DMS 273 (cell line): ENCODE results near the gene ADGRG2.
"Not testable (repeated sequence)": the region's sequence is repeated elsewhere in the genome, so short reads cannot be mapped to it uniquely, and the experiment has no call there.

ENCODE experiments used
- DNase-seq: peaks from one replicate; lab custom pipeline; 2025; ENCODE audit not compliant: unreplicated experiment; lab: John Stamatoyannopoulos, UW

ADGRG2 gene

DNA sequence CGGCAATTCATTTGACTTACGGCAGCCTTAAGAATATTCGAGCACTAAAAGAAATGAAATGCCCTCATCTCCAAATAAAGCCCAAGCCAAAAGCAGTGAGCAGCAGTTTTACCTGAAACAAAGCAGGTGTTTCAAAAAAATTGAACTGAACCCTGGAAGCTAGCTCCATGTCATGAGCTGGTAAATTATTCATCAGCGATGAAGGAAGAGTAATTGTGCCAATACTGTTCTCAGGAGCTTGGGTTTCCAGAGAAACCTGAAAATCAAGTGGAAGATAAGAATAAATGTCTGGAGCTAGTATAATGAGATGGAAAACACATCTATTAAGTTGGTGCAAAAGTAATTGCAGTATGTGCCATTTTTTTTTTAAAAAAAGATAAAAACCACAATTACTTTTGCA, 114.4 kb downstream of the ADGRG2 start:
- DNase-seq: no peak

DNA sequence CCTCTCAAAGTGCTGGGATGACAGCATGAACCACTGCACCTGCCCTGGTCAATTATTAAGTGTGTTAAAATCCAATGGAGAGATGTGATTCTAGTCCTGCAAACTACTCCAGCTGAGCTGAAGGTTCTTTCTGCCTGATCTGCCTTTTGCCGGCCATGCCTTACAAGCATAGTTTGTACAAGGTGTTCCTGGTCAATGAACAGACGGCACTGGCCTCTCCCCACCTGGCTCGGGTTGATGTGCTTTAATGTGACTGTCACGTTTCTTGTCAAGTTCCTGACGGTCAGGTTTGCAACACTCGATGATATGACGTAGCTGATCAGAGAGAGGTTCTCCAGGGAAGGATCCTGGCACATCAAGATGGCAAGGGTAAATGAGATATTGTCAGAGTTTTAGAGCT, 115.3 kb downstream of the ADGRG2 start:
- no peak for DNase-seq

DNA sequence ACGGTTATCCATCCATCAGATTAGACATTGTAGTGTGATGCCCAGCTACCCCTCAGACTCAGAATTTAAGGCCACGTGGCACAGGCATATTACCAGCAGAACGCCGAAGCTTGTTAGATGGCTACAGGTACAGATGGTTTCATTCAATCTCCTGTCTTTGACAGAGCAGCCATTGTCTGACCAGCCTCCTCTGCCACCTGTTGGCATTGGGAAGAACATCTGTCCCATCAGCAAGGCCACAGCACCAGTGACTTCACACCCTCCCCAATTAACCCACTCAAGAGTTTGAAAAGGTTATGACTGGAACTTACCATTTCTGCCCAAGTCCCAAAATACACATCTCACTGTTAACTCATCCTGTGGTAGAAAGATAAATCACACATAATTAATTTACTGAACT, 116.4 kb downstream of the ADGRG2 start:
- DNase-seq: peak; percentile 37

DNA sequence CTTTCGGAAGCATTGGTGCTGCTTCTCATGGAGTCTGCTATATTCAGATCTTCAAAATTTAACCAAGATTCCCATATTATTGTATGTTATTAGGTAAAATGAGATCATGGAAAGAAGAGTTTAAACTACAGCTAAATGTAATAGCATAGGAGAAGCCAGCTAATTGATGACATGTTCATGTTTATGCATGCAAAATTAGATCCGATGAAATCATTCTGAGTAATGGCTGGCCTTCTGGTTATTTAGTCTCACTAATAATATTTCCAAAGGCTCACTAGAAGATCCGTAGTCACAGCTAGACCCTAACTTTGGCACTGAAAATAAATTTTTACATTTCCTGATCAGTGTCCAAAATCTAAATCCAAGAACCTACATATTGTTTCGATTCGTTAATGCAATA, 118.5 kb downstream of the ADGRG2 start:
- DNase-seq: no peak

DNA sequence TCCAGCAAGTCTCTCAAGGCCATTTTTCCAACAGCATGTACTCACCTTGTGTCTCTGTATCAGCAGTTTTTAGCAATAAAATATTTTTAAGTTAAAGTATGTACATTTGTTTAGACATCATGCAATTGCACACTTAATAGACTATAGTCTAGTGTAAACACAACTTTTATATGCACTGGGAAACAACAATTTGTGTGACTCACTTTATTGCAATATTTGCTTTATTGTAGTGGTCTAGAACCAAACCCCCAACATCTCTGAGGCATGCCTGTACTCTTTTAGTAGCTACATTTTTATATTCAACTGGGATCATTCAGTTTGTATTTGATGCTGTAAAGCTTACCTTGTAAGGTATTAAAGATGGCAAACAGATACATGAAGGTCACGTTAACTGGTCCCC, 123.6 kb downstream of the ADGRG2 start:
- no peak for DNase-seq

DNA sequence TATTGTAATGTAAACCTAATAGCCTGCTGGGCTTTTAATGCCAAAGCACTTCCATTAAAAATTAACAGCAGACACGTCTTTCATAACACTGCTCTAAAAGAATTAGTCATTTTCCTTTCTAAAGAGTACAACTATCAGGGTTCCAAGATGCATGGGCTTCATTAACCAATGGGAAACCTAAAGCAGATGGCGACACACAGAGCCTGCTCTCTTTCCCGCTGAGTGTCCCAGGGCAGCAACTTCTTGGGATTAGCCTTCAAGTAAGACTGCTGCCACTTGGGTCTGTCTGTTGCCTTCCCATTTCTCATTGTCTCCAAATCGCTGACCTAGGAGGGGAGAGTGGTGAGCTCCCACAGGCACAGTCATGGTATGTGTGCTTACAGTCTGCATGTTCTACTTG, 124.4 kb downstream of the ADGRG2 start:
- DNase-seq: no peak

DNA sequence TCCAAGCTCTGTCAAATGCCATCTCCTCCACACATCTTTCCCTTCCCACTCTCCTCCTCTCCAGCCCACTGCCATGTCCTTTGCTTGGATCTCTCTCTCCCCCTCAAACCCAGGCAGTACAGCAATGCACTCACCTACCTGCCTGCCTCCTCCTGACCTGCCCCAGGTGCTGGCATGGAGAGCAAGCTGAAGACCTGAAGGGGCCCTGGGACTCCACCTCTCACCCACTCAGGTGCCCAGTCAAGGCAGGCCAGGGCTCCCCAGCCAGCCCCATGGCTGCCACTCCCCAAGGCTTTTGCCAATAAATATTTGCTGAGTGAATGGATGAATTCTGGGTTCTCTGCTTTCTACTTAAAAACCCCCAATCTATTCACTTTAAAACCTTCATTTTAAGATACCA, 125.7 kb downstream of the ADGRG2 start:
- DNase-seq: no peak

DNA sequence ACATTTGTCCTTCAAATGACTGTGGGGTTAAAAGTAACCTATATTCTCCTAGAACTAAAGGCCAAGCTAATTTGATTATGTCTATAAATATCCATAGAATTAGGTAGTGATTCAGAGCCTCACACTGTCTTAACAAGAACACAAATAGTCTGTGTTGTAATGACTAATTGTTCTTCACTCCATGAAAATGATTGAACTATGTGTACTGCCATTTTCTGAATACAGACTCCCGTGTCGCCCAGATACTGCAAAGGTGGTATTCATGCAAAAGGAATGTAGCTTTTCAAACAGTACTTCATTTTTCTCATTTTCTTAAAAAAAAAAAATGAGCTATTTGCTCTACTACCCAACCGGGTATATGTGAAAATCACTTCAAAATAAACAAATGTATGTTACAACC, 127.0 kb downstream of the ADGRG2 start:
- DNase-seq: no peak

DNA sequence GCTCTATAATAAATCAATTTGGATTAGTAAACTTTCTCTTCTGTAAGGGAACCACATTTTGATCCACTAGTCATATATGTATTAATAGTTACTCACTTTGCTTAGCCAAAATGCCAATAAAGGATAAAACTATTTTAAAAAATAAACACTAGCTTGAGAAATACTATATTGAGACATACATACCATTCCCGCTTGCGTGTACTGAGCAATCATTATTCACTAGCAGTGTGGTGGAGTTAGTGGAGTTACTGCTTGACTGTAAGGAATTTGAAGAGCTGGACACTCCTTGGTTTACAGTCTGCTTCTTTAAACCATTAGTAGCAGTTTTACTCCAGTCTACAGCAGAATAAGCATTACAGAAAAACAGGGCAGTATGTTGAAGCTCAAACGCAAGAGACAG, 127.6 kb downstream of the ADGRG2 start:
- DNase-seq: no peak

DNA sequence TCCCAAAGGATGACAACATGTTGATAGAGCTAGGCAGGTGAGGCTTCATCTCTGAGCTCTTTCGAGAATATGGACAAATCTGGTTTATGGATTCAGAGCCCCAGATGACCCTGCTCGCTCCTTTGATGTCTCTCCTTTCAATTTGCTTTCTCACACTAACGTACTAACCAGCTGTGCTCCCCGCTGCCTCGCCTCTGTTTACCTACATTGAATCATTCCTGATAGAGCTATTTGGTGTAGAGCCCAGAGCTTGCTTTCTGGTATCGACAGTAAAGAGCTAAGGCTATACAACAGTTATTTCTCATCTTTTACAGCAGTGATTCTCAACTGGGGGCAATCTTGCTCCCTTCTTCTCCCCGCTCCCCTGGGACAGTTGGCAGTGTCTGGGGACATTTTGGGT, 129.4 kb downstream of the ADGRG2 start:
- DNase-seq: no peak

DNA sequence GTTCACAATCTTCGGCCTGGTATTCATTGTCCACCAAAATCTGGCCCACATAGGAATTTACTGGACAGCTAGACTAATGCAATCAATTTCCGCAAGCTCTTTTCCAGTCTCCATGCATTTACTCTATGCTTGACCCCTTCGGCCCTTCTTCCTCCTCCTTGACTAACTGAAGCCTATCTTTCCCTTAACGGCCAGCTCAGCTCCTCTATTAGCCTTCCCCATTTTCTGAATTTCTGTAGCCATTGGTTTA, 137.2 kb downstream of the ADGRG2 start:
- peak; percentile 36 for DNase-seq

DNA sequence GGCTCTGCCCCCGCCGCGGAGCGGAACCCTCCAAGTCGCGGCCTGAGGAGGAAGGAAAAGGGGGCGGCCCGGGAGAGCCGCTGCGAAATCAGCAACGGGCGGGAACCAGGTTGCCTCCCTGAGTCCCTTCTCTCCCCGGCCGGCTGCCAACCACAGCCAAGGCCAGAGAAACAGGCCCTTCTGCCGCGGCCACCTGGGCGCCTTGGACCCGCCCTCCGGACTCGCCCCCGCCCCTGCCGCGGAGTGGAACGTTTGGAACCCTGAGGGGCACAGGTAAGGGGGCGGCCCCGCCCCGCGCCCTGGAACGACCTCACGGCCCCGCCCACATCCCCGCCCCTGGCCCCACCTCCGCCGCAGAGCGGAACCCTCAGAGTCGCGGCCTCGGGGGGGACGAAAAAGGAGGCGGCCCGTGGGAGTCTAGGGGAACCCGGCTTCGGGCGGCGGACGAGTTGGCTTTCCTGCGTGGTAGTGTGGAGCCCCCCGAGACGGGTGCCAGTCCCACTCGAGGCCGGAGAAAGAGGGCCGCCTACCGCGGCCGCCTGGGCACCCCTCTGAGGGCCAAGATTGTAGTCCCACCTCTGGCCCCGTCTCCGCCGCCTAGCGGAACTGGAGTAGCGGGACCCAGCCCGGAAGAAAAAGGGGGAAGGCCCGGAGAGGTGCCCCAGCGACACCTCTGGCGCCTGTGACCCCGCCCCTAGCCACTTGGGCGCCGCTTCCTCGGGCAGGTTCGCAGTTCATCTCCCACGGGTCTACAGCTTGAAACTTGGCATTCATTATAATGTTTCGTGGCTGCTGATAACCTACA, 137.7 kb downstream of the ADGRG2 start:
- DNase-seq: peak; percentile 93

DNA sequence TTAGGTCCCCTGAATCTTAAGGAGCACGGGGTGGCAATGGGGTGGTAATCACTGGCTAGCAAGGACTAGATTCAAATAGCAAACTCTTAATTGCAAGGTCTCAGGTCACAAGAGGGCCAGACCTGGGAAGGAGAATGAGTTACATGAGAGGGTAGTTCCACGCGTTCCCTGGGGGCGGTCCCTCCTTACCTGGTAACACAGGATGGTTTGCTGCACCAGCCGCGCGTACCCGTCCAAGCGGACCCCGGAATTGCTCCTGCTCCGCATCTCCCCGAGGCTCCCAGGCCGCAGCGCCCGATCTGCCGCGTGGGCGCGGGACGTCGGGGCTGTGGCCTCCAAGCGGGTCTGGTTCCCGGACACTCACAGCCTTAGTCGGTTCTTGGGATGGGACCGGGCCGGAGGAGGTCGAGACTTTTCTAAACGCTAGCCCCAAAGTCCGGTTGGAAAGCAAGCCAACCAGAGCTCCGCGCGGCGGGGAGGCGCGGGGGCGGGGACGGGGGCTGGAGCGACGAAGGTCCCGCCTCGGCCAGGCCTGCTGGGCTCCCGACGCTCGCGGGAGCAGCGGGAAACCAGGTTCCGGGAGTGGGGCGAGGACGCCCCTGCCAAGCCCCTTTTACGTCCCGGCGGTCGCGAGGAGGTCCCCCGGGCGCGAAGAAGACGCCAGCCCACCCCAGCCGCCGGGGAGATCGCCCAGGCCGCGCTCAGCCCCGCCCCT, 138.4 kb downstream of the ADGRG2 start, which contains the start of gene PHKA2:
PHKA2 (minus strand) TSS at position 449 of the 715 bp plus-strand sequence; CDS start at position 267, 182 bp downstream.
- peak; percentile 90 for DNase-seq

DNA sequence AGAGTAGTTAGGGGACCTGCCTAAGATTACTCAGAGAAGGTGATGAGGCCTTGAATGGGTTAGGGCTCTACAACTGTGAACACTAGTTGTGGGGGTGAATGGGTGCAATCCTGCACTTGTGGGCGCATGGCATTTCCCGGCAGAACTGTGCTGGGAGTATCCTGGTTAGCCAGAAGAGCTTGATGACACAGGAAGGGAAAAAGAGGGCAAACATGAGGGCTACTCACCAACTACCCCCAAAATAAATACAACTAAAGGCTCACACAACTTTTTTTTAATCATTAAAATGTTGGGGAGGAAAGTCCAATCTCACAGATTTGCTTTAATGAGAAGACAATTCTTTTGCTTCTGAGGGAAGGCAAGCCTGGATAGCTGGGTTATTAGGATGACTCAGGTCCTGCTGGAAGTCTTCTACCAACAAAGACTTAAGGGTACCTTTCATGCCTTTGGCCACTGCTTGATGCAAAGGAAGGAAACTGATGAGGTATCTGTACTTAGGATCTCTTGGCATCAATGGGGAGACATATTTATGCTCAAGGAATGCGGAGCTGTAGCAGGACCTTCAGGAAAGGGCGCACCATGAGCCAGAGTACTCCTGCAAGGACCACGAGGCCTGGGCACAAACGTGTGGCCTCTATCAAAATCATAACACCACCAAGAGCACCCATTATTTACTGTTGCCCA, 141.0 kb downstream of the ADGRG2 start:
- no peak for DNase-seq

DNA sequence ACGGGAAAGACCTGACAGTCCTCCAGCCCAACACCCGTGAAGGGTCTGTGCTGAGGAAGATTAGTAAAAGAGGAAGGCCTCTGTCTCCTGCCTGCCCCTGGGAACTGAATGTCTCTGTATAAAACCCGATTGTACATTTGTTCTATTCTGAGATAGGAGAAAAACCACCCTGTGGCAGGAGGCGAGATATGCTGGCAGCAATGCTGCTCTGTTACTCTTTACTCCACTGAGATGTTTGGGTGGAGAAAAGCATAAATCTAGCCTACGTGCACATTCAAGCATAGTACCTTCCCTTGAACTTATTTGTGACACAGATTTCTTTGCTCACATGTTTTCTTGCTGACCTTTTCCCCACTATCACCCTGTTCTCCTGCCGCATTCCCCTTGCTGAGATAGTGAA, 142.0 kb downstream of the ADGRG2 start:
- DNase-seq: not testable (repeated sequence)

DNA sequence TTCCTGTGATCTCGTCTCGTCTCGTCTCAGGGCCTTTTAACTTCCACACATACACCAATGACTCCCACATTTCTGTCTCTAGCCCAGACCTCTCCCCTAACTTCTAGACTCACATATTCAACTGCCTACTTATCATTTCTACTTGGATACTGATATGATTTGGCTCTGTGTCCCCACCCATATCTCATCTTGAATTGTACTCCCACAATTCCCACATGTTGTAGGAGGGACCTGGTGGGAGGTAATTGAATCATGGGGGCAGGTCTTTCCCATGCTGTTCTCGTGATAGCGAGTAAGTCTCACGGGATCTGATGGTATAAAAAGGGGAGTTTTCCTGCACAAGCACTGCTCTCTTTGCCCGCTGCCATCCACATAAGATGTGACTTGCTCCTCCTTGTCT, 147.3 kb downstream of the ADGRG2 start:
- DNase-seq: no peak

DNA sequence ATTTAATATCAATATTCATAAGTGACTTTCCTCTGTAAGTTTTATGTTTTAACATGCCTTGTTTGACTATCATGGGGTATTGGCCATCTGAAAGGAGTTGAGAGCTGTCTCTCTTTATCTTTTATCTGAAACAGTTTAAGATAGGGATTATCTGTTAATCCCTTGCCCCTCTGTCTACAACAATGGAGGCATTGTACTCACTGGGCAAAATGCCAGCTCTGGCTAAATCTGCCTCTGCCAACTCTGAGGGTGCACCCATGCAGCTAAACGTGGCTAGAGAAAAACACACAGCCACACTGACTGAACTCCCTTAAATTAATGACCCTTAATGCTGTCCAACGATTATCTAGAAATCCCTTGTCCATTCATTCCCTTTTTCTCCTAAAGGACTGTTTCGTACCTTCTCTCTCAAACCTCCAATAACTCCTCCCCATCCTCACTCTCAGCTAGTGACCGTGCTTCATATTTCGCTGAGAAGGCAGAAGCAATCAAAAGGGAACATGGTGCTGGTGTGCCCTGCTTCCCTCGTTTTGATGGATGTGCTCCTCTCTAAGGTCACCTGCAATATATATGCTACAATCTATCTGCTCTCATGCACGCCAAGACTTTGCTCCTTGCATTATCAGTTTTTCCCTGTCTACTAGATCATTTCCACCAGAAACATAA, 148.6 kb downstream of the ADGRG2 start:
- peak; percentile 13 for DNase-seq

DNA sequence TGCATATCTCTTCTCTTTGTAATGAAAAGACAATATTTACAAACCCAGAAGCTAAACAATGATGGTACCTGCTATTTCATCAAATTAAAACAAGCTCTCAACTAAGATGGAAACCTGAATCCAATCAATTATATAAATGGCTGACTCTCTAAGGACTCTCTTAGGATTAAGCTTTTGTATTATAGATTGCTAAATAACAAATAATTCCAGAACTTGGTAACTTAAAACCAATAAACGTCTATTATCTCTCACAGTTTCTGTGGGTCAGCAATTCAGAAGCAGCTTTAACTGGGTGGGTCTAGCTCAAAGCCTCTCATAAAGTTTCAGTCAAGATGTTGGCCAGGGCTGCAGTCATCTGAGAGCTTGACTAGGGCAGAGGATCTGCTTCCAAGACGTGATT, 150.8 kb downstream of the ADGRG2 start:
- DNase-seq: no peak

DNA sequence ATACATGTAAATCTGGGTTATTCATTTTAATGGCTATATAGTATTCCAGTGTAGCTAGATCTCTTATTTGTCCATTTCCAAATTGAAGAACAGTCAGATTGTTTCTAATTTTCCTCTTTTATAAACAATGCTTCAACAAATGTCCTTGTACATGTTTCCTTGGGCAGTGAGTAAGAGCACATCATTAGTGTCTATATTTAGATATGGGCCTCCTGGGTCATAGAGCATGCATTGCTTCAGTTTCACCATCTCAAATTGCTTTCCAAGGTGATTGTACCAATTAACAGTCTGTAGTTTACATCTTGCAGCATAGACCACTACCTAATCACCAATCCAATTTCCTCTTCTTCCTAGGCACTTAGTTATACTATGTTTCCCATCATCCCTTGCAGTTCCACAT, 151.8 kb downstream of the ADGRG2 start:
- DNase-seq: no peak

DNA sequence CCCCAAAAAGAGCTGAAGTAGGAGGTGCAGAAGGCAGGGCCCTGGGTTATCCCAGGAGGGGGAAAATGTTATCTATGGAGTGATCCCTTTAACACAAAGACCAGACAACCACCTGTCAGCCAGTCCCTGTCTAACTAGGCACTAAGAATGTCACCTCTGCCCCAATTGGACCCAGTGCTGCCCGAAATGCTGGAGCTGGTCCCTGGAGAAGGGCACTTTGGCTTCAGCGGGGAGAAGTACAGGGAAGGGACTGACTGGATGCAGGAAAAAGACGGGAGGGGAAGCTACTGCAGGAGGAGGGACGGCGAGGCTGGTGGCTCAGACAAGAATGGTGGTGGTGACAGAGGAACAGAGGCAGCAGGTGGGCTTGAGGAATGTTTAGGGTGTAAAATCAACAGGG, 155.6 kb downstream of the ADGRG2 start:
- no peak for DNase-seq

DNA sequence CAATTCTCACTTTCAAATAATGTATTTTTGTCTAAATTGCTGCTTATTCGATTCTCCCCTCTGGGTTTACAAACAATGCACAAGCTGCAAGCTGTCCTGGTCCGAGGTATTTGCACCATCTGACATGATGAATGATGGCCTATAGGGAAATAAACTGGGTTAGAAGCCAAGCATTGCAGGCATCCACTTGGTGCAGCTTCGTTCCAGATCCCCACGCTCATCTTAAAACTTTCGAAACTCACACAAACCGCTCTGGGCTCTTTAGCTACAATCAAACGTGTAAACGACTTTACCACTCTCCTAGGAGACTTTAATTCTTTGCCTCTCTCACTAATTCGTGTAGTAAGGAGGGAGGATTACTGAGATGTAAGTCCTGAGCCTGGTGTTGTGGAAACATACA, 157.4 kb downstream of the ADGRG2 start:
- no peak for DNase-seq

DNA sequence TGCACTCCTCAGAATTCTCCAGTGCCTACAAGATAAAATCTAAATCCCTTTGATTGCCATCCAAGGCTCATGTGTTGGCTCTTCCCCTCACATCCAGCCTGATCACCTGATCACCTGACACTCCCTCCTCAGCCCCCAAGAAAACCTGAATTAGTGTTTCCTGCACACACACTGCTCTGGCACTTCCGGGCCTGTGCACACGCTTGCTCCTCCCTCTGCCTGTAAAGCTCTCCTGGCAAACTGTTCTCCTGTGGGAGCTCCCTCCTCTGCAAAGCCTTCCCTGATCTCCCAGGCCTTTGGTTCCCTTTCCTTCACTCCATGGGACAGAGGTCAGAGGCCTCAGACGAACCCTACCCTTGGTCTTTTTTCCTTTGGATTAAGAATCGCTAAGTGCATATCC, 158.2 kb downstream of the ADGRG2 start:
- DNase-seq: no peak
